Adrenal gland (tissue), 12 donors: ENCODE results near the gene C11orf42. TPM values are rescaled to one million over a fixed set of nuclear protein-coding genes. Genes with fewer than 3 reads are reported as not detected.
A peak's percentile ranks its signal among the peaks of the same experiment; 100 is the strongest.

Experiments used
- DNase-seq, 7 donors: peaks; one replicate each; pipeline ENCODE4 v3.0.0-alpha.2; 2019 to 2020
- H3K27ac ChIP-seq, 5 donors: fragments of 200-600 bp; sonication (generic) in 4 of 5; 1 replicate in 3 of 5; 2 replicates in 2 of 5; pipeline versions ENCODE4 v1.5.1 to v1.8.0; 2016 to 2020; ENCODE audit warnings: mild to moderate bottlenecking in 1 of 5
- H3K27me3 ChIP-seq: fragments of 200-600 bp; 2 replicates; pipeline ENCODE4 v1.8.0; 2021
- H3K36me3 ChIP-seq, 2 donors: fragments of 200-600 bp; replicated peaks in 1 of 2; 1 replicate in 1 of 2; 2 replicates in 1 of 2; pipeline versions ENCODE4 v1.5.1 to v1.8.0; 2018 to 2022
- H3K4me1 ChIP-seq, 2 donors: fragments of 200-600 bp; replicated peaks in 1 of 2; 1 replicate in 1 of 2; 2 replicates in 1 of 2; pipeline versions ENCODE4 v1.5.1 to v1.8.0; 2018 to 2021
- H3K4me3 ChIP-seq, 4 donors: fragments of 200-600 bp; sonication (generic) in 3 of 4; one replicate each; pipeline ENCODE4 v1.5.1; 2016 to 2018
- H3K9me3 ChIP-seq, 3 donors: fragments of 200-600 bp; sonication (generic) in 1 of 3; replicated peaks in 1 of 3; 1 replicate in 2 of 3; 2 replicates in 1 of 3; pipeline versions ENCODE4 v1.5.1 to v1.8.0; 2016 to 2021
- POLR2A ChIP-seq, 2 donors: fragments of 450-650 bp; IDR thresholded peaks; one replicate each; pipeline ENCODE4 v1.6.1; 2017; ENCODE audit warnings: antibody characterized with exemption in 2 of 2, mild to moderate bottlenecking in 2 of 2, moderate library complexity in 1 of 2
- WGBS, 4 donors: extraction: QIAGEN DNeasy Blood & Tissue Kit in 2 of 4; methylation state at CpG; one replicate each; pipeline versions ENCODE4 v1.1.5 to v1.1.7; 2013 to 2017; 5-methylcytosine and 5-hydroxymethylcytosine counted together
- intact Hi-C, 2 donors: fragments of 100-400 bp; cut with DNase I; formaldehyde crosslinking; loops; one replicate each; pipeline versions ENCODE4 v1.14.1 to v1.15.0; 2022 to 2023
- polyA plus RNA-seq, 3 donors: library from polyadenylated mRNA; stranded (reverse); fragments of 200-250 nt in 2 of 3; fragments of 350-450 nt in 1 of 3; fragmentation: Illumina TruSeq in 1 of 3; extraction: RNeasy Lipid Tissue Mini Kit (QIAGEN cat#74804) in 1 of 3; gene quantifications; one replicate each; pipeline ENCODE4 v1.2.3, GENCODE V29; 2013 to 2014
- total RNA-seq, 9 donors: library from RNA; depleted of rRNA in 4 of 9; stranded (reverse); fragments of >200 nt in 4 of 9; fragments of 120-200 nt in 1 of 9; fragmentation: NEBNext Ultra II Directional in 1 of 9; extraction: Animal tissue kit (Norgen Biotek cat#: 25700) in 1 of 9; gene quantifications; one replicate each; pipeline versions ENCODE4 v1.1.0 to v1.2.4, GENCODE V29; 2013 to 2023
- TF ChIP-seq, protein P1 (sequence below), 6 experiments: fragments of 450-650 bp in 4 of 6; fragments of 200-600 bp in 2 of 6; sonication (generic) in 1 of 6; IDR thresholded peaks; 1 replicate in 5 of 6; 2 replicates in 1 of 6; pipeline versions ENCODE4 v1.5.1 to v1.8.0; 2016 to 2021; ENCODE audit warnings: antibody characterized with exemption in 6 of 6, mild to moderate bottlenecking in 2 of 6, moderate library complexity in 1 of 6
- donor health status: healthy with polysubstance abuse.
- donor health status: Bipolar disorder and iron deficiency.
- donor health status: DM: yes; HTN: yes; CAD: no.
- donor health status: DM: no; HTN: no; CAD: no.
- donor health status: DM: no; HTN: no; CAD: no.
- donor health status: DM: yes; HTN: yes; CAD: no.

The C11orf42 gene
- total and polyA plus RNA-seq, 12 donors, result not detected

DNA sequence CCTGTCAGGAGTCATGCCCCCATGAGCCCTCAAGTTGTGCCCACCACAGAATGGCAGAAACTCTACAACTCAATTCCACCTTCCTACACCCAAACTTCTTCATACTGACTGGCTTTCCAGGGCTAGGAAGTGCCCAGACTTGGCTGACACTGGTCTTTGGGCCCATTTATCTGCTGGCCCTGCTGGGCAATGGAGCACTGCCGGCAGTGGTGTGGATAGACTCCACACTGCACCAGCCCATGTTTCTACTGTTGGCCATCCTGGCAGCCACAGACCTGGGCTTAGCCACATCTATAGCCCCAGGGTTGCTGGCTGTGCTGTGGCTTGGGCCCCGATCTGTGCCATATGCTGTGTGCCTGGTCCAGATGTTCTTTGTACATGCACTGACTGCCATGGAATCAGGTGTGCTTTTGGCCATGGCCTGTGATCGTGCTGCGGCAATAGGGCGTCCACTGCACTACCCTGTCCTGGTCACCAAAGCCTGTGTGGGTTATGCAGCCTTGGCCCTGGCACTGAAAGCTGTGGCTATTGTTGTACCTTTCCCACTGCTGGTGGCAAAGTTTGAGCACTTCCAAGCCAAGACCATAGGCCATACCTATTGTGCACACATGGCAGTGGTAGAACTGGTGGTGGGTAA lies 6.1 kb upstream of the C11orf42 start, which contains the start of gene OR52W1:
OR52W1 (plus strand) TSS at position 51 of the 637 bp plus-strand sequence; CDS start at position 51, 0 bp downstream.
- no peak within 1 kb of the TSS for H3K27ac ChIP-seq
- TF ChIP-seq, protein P1, sequence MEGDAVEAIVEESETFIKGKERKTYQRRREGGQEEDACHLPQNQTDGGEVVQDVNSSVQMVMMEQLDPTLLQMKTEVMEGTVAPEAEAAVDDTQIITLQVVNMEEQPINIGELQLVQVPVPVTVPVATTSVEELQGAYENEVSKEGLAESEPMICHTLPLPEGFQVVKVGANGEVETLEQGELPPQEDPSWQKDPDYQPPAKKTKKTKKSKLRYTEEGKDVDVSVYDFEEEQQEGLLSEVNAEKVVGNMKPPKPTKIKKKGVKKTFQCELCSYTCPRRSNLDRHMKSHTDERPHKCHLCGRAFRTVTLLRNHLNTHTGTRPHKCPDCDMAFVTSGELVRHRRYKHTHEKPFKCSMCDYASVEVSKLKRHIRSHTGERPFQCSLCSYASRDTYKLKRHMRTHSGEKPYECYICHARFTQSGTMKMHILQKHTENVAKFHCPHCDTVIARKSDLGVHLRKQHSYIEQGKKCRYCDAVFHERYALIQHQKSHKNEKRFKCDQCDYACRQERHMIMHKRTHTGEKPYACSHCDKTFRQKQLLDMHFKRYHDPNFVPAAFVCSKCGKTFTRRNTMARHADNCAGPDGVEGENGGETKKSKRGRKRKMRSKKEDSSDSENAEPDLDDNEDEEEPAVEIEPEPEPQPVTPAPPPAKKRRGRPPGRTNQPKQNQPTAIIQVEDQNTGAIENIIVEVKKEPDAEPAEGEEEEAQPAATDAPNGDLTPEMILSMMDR (IDR thresholded peaks at IDR 0.05), result no peak
- no peak for TF ChIP-seq POLR2A (IDR thresholded peaks at IDR 0.05)
- H3K36me3 ChIP-seq, result no peaks in the 10 kb centered on the region
- no peaks in the 10 kb centered on the region for H3K4me1 ChIP-seq
- intact Hi-C loops, result no loop called here
- DNase-seq, result no peak
- WGBS, 4 donors, result 91 to 100% (median 97%) methylated on average over 4 to 5 of the region's 5 CpGs
- no peak within 1 kb of the TSS for H3K4me3 ChIP-seq
- no peaks in the 10 kb centered on the region for H3K9me3 ChIP-seq
- H3K27me3 ChIP-seq, result no peaks in the 10 kb centered on the region

DNA sequence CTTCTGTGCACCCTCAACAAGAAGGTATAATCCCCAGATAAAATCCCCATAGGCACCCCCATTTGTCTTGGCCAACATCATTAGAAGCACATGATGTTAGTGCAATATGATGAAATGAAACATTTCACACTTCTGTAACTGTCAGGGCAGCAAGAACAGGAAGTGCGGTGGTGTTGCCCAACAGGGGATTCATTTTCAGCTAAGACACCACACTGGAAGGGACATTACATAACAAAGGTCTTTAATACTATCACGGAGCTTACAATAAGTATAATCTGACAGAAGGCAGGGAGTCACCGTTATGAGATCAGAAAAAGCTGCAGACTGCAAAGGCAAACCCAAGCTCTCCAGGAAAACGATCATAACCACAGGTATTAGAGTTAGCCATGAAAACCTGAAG lies 4.4 kb upstream of the C11orf42 start:
- no peak for TF ChIP-seq POLR2A (IDR thresholded peaks at IDR 0.05)
- TF ChIP-seq, protein P1 (IDR thresholded peaks at IDR 0.05), result no peak
- WGBS, 4 donors, result 65 to 75% (median 72%) methylated on average over 4 of the region's 4 CpGs

DNA sequence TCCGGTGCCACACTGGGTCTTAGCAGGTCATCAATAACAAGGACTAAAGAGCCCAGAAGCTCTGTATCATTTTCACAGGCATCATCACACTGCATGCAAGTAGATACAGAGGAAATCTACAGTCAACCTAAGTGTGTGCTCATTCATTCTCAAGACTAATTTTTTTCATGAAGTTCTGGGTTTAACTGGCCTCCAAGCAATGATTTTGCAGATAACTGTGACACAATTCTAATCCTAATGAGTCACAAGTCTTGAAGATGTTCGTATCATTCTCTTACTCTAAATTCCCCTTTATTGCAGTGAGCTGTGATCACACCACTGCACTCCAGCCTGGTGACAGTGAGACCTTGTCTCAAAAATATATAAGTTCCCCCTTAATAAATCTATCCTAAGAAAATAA lies 3.9 kb upstream of the C11orf42 start:
- TF ChIP-seq POLR2A (IDR thresholded peaks at IDR 0.05), result no peak
- TF ChIP-seq, protein P1 (IDR thresholded peaks at IDR 0.05), result no peak
- Histone ChIP-seq H3K27ac (no peak overlapping the region), H3K4me1 (no peaks in the 10 kb centered on the region), H3K36me3 (no peaks in the 10 kb centered on the region), H3K4me3 (no peak overlapping the region), H3K9me3 (no peaks in the 10 kb centered on the region), H3K27me3 (no peaks in the 10 kb centered on the region)
- 60 to 76% (median 67%) methylated on average over 2 of the region's 2 CpGs for WGBS, 4 donors
- DNase-seq, result no peak
- intact Hi-C loops, result no loop called here

More for the DNA sequence above, 4.4 kb upstream of the C11orf42 start:
- no peaks in the 10 kb centered on the region for H3K4me1 ChIP-seq
- DNase-seq, result peak in 6 of 7 donors; percentile 35 to 76 (median 54)
- H3K27ac ChIP-seq, result no peak overlapping the region
- no peaks in the 10 kb centered on the region for H3K9me3 ChIP-seq
- no peaks in the 10 kb centered on the region for H3K36me3 ChIP-seq
- H3K4me3 ChIP-seq, result no peak overlapping the region
- intact Hi-C loops, result no loop called here
- no peaks in the 10 kb centered on the region for H3K27me3 ChIP-seq

DNA sequence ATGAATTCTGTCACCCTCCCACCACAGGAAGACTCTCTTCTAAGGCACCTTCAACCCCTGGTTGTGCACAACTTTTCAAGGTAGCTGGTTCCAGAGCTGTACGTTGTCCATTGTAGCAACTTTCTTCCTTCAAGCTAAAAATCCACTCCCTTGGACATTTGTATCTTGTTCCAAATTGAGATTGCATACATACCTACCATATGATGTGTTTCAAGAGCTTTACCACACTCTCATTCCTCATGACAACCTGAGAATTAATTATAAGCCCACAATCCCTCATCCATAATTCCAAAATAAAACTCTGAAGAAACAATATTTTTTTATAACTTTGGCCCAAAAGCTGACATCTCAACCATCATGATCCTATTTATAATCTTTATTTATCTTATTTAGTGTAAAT lies 3.3 kb upstream of the C11orf42 start:
- Histone ChIP-seq H3K4me3 (no peak overlapping the region), H3K27me3 (no peaks in the 10 kb centered on the region), H3K9me3 (no peaks in the 10 kb centered on the region), H3K4me1 (no peaks in the 10 kb centered on the region), H3K27ac (no peak overlapping the region), H3K36me3 (no peaks in the 10 kb centered on the region)
- no peak for DNase-seq
- TF ChIP-seq, protein P1 (IDR thresholded peaks at IDR 0.05), result no peak
- TF ChIP-seq POLR2A (IDR thresholded peaks at IDR 0.05), result no peak
- intact Hi-C loops, result no loop called here
- WGBS, 4 donors, result 91 to 96% (median 93%) methylated on average over 1 of the region's 1 CpG
